ENCODE measurements around the gene ZNF277.

Gene ZNF277

GRCh38 chr7:112224186-112224585 is 17.7 kb downstream of the ZNF277 start:
- no peaks in the 10 kb centered on the region for H3K27me3 ChIP-seq (ENCODE audit: control insufficient read depth in 1 of 2, insufficient read depth in 2 of 2, low read length in 2 of 2)
- H3K9me3 ChIP-seq (ENCODE audit: control insufficient read depth in 1 of 2, low read length in 2 of 2), result no peaks in the 10 kb centered on the region
- H3K9ac ChIP-seq (ENCODE audit: low read depth in 1 of 2, low read length in 2 of 2), result no peak overlapping the region
- no peak overlapping the region for H3K27ac ChIP-seq (ENCODE audit: low read depth, low read length)
- no peaks in the 10 kb centered on the region for H3K36me3 ChIP-seq (ENCODE audit: control insufficient read depth in 1 of 2, insufficient read depth in 2 of 2, low read length in 2 of 2)
- H3K4me3 ChIP-seq (ENCODE audit: low read depth in 1 of 2, low read length in 2 of 2), result no peak overlapping the region
- H3K4me1 ChIP-seq (ENCODE audit: control insufficient read depth in 1 of 2, insufficient read depth in 2 of 2, low read length in 2 of 2), result no peaks in the 10 kb centered on the region

- no peak overlapping the region for H3K27ac ChIP-seq (ENCODE audit: low read depth, low read length)
- no peak overlapping the region for H3K4me3 ChIP-seq (ENCODE audit: low read depth in 1 of 2, low read length in 2 of 2)
- H3K9ac ChIP-seq (ENCODE audit: low read depth in 1 of 2, low read length in 2 of 2), result no peak overlapping the region
- H3K36me3 ChIP-seq (ENCODE audit: control insufficient read depth in 1 of 2, insufficient read depth in 2 of 2, low read length in 2 of 2), result no peaks in the 10 kb centered on the region
- H3K9me3 ChIP-seq (ENCODE audit: control insufficient read depth in 1 of 2, low read length in 2 of 2), result no peaks in the 10 kb centered on the region
- H3K4me1 ChIP-seq (ENCODE audit: control insufficient read depth in 1 of 2, insufficient read depth in 2 of 2, low read length in 2 of 2), result no peaks in the 10 kb centered on the region
- no peaks in the 10 kb centered on the region for H3K27me3 ChIP-seq (ENCODE audit: control insufficient read depth in 1 of 2, insufficient read depth in 2 of 2, low read length in 2 of 2)
Measured at GRCh38 chr7:112225006-112225405, 18.5 kb downstream of the ZNF277 start.

- H3K9ac ChIP-seq (ENCODE audit: low read depth in 1 of 2, low read length in 2 of 2), result no peak overlapping the region
- H3K27ac ChIP-seq (ENCODE audit: low read depth, low read length), result no peak overlapping the region
- no peaks in the 10 kb centered on the region for H3K36me3 ChIP-seq (ENCODE audit: control insufficient read depth in 1 of 2, insufficient read depth in 2 of 2, low read length in 2 of 2)
- H3K4me1 ChIP-seq (ENCODE audit: control insufficient read depth in 1 of 2, insufficient read depth in 2 of 2, low read length in 2 of 2), result no peaks in the 10 kb centered on the region
- H3K27me3 ChIP-seq (ENCODE audit: control insufficient read depth in 1 of 2, insufficient read depth in 2 of 2, low read length in 2 of 2), result no peaks in the 10 kb centered on the region
- H3K4me3 ChIP-seq (ENCODE audit: low read depth in 1 of 2, low read length in 2 of 2), result no peak overlapping the region
- no peaks in the 10 kb centered on the region for H3K9me3 ChIP-seq (ENCODE audit: control insufficient read depth in 1 of 2, low read length in 2 of 2)
Measured at GRCh38 chr7:112226701-112227276, 20.3 kb downstream of the ZNF277 start.

GRCh38 chr7:112228632-112229031 is 22.1 kb downstream of the ZNF277 start:
- no peak overlapping the region for H3K9ac ChIP-seq (ENCODE audit: low read depth in 1 of 2, low read length in 2 of 2)
- no peak overlapping the region for H3K27ac ChIP-seq (ENCODE audit: low read depth, low read length)
- H3K27me3 ChIP-seq (ENCODE audit: control insufficient read depth in 1 of 2, insufficient read depth in 2 of 2, low read length in 2 of 2), result no peaks in the 10 kb centered on the region
- no peaks in the 10 kb centered on the region for H3K4me1 ChIP-seq (ENCODE audit: control insufficient read depth in 1 of 2, insufficient read depth in 2 of 2, low read length in 2 of 2)
- H3K4me3 ChIP-seq (ENCODE audit: low read depth in 1 of 2, low read length in 2 of 2), result no peak overlapping the region
- no peaks in the 10 kb centered on the region for H3K9me3 ChIP-seq (ENCODE audit: control insufficient read depth in 1 of 2, low read length in 2 of 2)
- H3K36me3 ChIP-seq (ENCODE audit: control insufficient read depth in 1 of 2, insufficient read depth in 2 of 2, low read length in 2 of 2), result no peaks in the 10 kb centered on the region

GRCh38 chr7:112232212-112232978 is 25.9 kb downstream of the ZNF277 start:
- H3K27ac ChIP-seq (ENCODE audit: low read depth, low read length), result no peak overlapping the region
- H3K36me3 ChIP-seq (ENCODE audit: control insufficient read depth in 1 of 2, insufficient read depth in 2 of 2, low read length in 2 of 2), result no peaks in the 10 kb centered on the region
- no peak overlapping the region for H3K9ac ChIP-seq (ENCODE audit: low read depth in 1 of 2, low read length in 2 of 2)
- peaks cover 3 to 4% of the 10 kb centered on the region in 2 donors for H3K9me3 ChIP-seq (ENCODE audit: control insufficient read depth in 1 of 2, low read length in 2 of 2)
- no peaks in the 10 kb centered on the region for H3K27me3 ChIP-seq (ENCODE audit: control insufficient read depth in 1 of 2, insufficient read depth in 2 of 2, low read length in 2 of 2)
- no peaks in the 10 kb centered on the region for H3K4me1 ChIP-seq (ENCODE audit: control insufficient read depth in 1 of 2, insufficient read depth in 2 of 2, low read length in 2 of 2)
- H3K4me3 ChIP-seq (ENCODE audit: low read depth in 1 of 2, low read length in 2 of 2), result no peak overlapping the region

GRCh38 chr7:112233048-112233697 is 26.7 kb downstream of the ZNF277 start:
- no peak overlapping the region for H3K9ac ChIP-seq (ENCODE audit: low read depth in 1 of 2, low read length in 2 of 2)
- no peaks in the 10 kb centered on the region for H3K36me3 ChIP-seq (ENCODE audit: control insufficient read depth in 1 of 2, insufficient read depth in 2 of 2, low read length in 2 of 2)
- H3K27ac ChIP-seq (ENCODE audit: low read depth, low read length), result no peak overlapping the region
- no peaks in the 10 kb centered on the region for H3K4me1 ChIP-seq (ENCODE audit: control insufficient read depth in 1 of 2, insufficient read depth in 2 of 2, low read length in 2 of 2)
- H3K9me3 ChIP-seq (ENCODE audit: control insufficient read depth in 1 of 2, low read length in 2 of 2), result peaks cover 3 to 4% of the 10 kb centered on the region in 2 donors
- H3K4me3 ChIP-seq (ENCODE audit: low read depth in 1 of 2, low read length in 2 of 2), result no peak overlapping the region
- no peaks in the 10 kb centered on the region for H3K27me3 ChIP-seq (ENCODE audit: control insufficient read depth in 1 of 2, insufficient read depth in 2 of 2, low read length in 2 of 2)

GRCh38 chr7:112234147-112234546 is 27.7 kb downstream of the ZNF277 start:
- Histone ChIP-seq H3K27ac (ENCODE audit: low read depth, low read length) (no peak overlapping the region), H3K9ac (ENCODE audit: low read depth in 1 of 2, low read length in 2 of 2) (no peak overlapping the region), H3K36me3 (ENCODE audit: control insufficient read depth in 1 of 2, insufficient read depth in 2 of 2, low read length in 2 of 2) (no peaks in the 10 kb centered on the region), H3K27me3 (ENCODE audit: control insufficient read depth in 1 of 2, insufficient read depth in 2 of 2, low read length in 2 of 2) (no peaks in the 10 kb centered on the region), H3K4me1 (ENCODE audit: control insufficient read depth in 1 of 2, insufficient read depth in 2 of 2, low read length in 2 of 2) (no peaks in the 10 kb centered on the region), H3K4me3 (ENCODE audit: low read depth in 1 of 2, low read length in 2 of 2) (no peak overlapping the region), H3K9me3 (ENCODE audit: control insufficient read depth in 1 of 2, low read length in 2 of 2) (peaks cover 3 to 4% of the 10 kb centered on the region in 2 donors)

- Histone ChIP-seq H3K4me1 (ENCODE audit: control insufficient read depth in 1 of 2, insufficient read depth in 2 of 2, low read length in 2 of 2) (no peaks in the 10 kb centered on the region), H3K27ac (ENCODE audit: low read depth, low read length) (no peak overlapping the region)
Measured at GRCh38 chr7:112236597-112236996, 30.1 kb downstream of the ZNF277 start.

GRCh38 chr7:112238330-112238729 is 31.8 kb downstream of the ZNF277 start:
- Histone ChIP-seq H3K4me3 (ENCODE audit: low read depth in 1 of 2, low read length in 2 of 2) (no peak overlapping the region), H3K27ac (ENCODE audit: low read depth, low read length) (no peak overlapping the region), H3K9ac (ENCODE audit: low read depth in 1 of 2, low read length in 2 of 2) (no peak overlapping the region), H3K27me3 (ENCODE audit: control insufficient read depth in 1 of 2, insufficient read depth in 2 of 2, low read length in 2 of 2) (no peaks in the 10 kb centered on the region), H3K36me3 (ENCODE audit: control insufficient read depth in 1 of 2, insufficient read depth in 2 of 2, low read length in 2 of 2) (no peaks in the 10 kb centered on the region), H3K4me1 (ENCODE audit: control insufficient read depth in 1 of 2, insufficient read depth in 2 of 2, low read length in 2 of 2) (no peaks in the 10 kb centered on the region), H3K9me3 (ENCODE audit: control insufficient read depth in 1 of 2, low read length in 2 of 2) (peaks cover 3 to 4% of the 10 kb centered on the region in 2 donors)

More at GRCh38 chr7:112236597-112236996, 30.1 kb downstream of the ZNF277 start:
- peaks cover 3 to 4% of the 10 kb centered on the region in 2 donors for H3K9me3 ChIP-seq (ENCODE audit: control insufficient read depth in 1 of 2, low read length in 2 of 2)
- no peaks in the 10 kb centered on the region for H3K36me3 ChIP-seq (ENCODE audit: control insufficient read depth in 1 of 2, insufficient read depth in 2 of 2, low read length in 2 of 2)
- no peaks in the 10 kb centered on the region for H3K27me3 ChIP-seq (ENCODE audit: control insufficient read depth in 1 of 2, insufficient read depth in 2 of 2, low read length in 2 of 2)
- no peak overlapping the region for H3K4me3 ChIP-seq (ENCODE audit: low read depth in 1 of 2, low read length in 2 of 2)
- no peak overlapping the region for H3K9ac ChIP-seq (ENCODE audit: low read depth in 1 of 2, low read length in 2 of 2)

GRCh38 chr7:112238852-112239610 is 32.5 kb downstream of the ZNF277 start:
- H3K4me3 ChIP-seq (ENCODE audit: low read depth in 1 of 2, low read length in 2 of 2), result no peak overlapping the region
- no peak overlapping the region for H3K9ac ChIP-seq (ENCODE audit: low read depth in 1 of 2, low read length in 2 of 2)
- H3K4me1 ChIP-seq (ENCODE audit: control insufficient read depth in 1 of 2, insufficient read depth in 2 of 2, low read length in 2 of 2), result no peaks in the 10 kb centered on the region
- H3K27me3 ChIP-seq (ENCODE audit: control insufficient read depth in 1 of 2, insufficient read depth in 2 of 2, low read length in 2 of 2), result no peaks in the 10 kb centered on the region
- no peaks in the 10 kb centered on the region for H3K36me3 ChIP-seq (ENCODE audit: control insufficient read depth in 1 of 2, insufficient read depth in 2 of 2, low read length in 2 of 2)
- no peak overlapping the region for H3K27ac ChIP-seq (ENCODE audit: low read depth, low read length)
- H3K9me3 ChIP-seq (ENCODE audit: control insufficient read depth in 1 of 2, low read length in 2 of 2), result peaks cover 3 to 4% of the 10 kb centered on the region in 2 donors

Data from duodenal mucosa (tissue), 2 donors.